IMR-90 (cell line): ENCODE results near the gene TSC2. TPM values are rescaled to one million over a fixed set of nuclear protein-coding genes. Genes with fewer than 3 reads are reported as not detected.
"Not testable (repeated sequence)": the region's sequence is repeated elsewhere in the genome, so short reads cannot be mapped to it uniquely, and the experiment has no call there.

Source experiments
- ATAC-seq: fragments of 200-7000 bp; cut with Tn5 transposase; 2 replicates; pipeline ENCODE4 v1.9.1; 2020; ENCODE audit warnings: low read depth, mild to moderate bottlenecking, moderate library complexity
- BruUV-seq: library from RNA; stranded (reverse); fragments of 400-500 nt; replicated peaks from 2 replicates; lab custom pipeline; 2021; lab: Mats Ljungman, UMichigan
- CTCF ChIA-PET: fragments of 300-600 bp; formaldehyde crosslinking; extraction: SDS; loops from one replicate; lab custom pipeline; 2021; ENCODE audit warnings: antibody characterized with exemption; lab: Yijun Ruan, JAX
- POLR2A ChIA-PET: fragments of 300-600 bp; sonication (Branson Sonifier 250); formaldehyde crosslinking; loops from one replicate; lab custom pipeline; 2022; ENCODE audit warnings: antibody characterized with exemption; ENCODE audit not compliant: unreplicated experiment; lab: Charles Lee
- DNase-seq: peaks from one replicate; pipeline ENCODE4 v3.0.0; 2013
- H2AFZ ChIP-seq: replicated peaks from 2 replicates; pipeline ENCODE3; 2013; ENCODE audit warnings: low read length, mild to moderate bottlenecking; ENCODE audit not compliant: poor library complexity
- H2AK5ac ChIP-seq: 2 replicates; pipeline ENCODE4 v1.6.1; 2013; ENCODE audit warnings: low read depth, low read length, inconsistent platforms
- H2AK9ac ChIP-seq: replicated peaks from 2 replicates; pipeline ENCODE3; 2013; ENCODE audit warnings: mild to moderate bottlenecking, low read depth, low read length, moderate library complexity; ENCODE audit not compliant: poor library complexity
- H2BK120ac ChIP-seq: 2 replicates; pipeline ENCODE4 v1.6.1; 2013; ENCODE audit warnings: low read depth, low read length, inconsistent platforms
- H2BK15ac ChIP-seq: 3 replicates; pipeline ENCODE4 v1.6.1; 2013; ENCODE audit warnings: low read depth, low read length, inconsistent platforms
- H2BK20ac ChIP-seq: 2 replicates; pipeline ENCODE4 v1.6.1; 2013; ENCODE audit warnings: low read depth, mild to moderate bottlenecking, inconsistent platforms, low read length, moderate library complexity
- H2BK5ac ChIP-seq: 2 replicates; pipeline ENCODE4 v1.6.1; 2013; ENCODE audit warnings: mild to moderate bottlenecking, low read depth, low read length, inconsistent platforms; ENCODE audit not compliant: poor library complexity, severe bottlenecking
- H3K14ac ChIP-seq: replicated peaks from 2 replicates; pipeline ENCODE4 v1.6.1; 2013; ENCODE audit warnings: low read depth, low read length, inconsistent platforms
- H3K18ac ChIP-seq: 2 replicates; pipeline ENCODE4 v1.6.1; 2013; ENCODE audit warnings: low read depth, low read length, control low read depth
- H3K23ac ChIP-seq: 2 replicates; pipeline ENCODE4 v1.6.1; 2013; ENCODE audit warnings: low read depth, low read length, inconsistent platforms
- H3K27ac ChIP-seq: 2 replicates; pipeline ENCODE4 v1.5.1; 2013; ENCODE audit warnings: mild to moderate bottlenecking, control low read depth, low read length; ENCODE audit not compliant: insufficient read depth
- H3K27me3 ChIP-seq: 2 replicates; pipeline ENCODE4 v1.6.1; 2013; ENCODE audit warnings: low read length; ENCODE audit not compliant: control insufficient read depth, insufficient read depth
- H3K36me3 ChIP-seq: 2 replicates; pipeline ENCODE4 v1.6.1; 2013; ENCODE audit warnings: low read length, mixed read lengths; ENCODE audit not compliant: control insufficient read depth, insufficient read depth
- H3K4ac ChIP-seq: 2 replicates; pipeline ENCODE4 v1.6.1; 2013; ENCODE audit warnings: low read depth, low read length, inconsistent platforms
- H3K4me1 ChIP-seq: 2 replicates; pipeline ENCODE4 v1.6.1; 2013; ENCODE audit warnings: low read length, mixed read lengths; ENCODE audit not compliant: control insufficient read depth, insufficient read depth
- H3K4me2 ChIP-seq: 2 replicates; pipeline ENCODE4 v1.6.1; 2013; ENCODE audit warnings: low read depth, mild to moderate bottlenecking, control low read depth, low read length, moderate library complexity
- H3K4me3 ChIP-seq: 2 replicates; pipeline ENCODE4 v1.5.1; 2013; ENCODE audit warnings: low read depth, mild to moderate bottlenecking, control low read depth, low read length, moderate library complexity; ENCODE audit not compliant: insufficient read depth
- H3K56ac ChIP-seq: 2 replicates; pipeline ENCODE4 v1.6.1; 2013; ENCODE audit warnings: low read length, inconsistent platforms; ENCODE audit not compliant: insufficient read depth; ENCODE audit errors: extremely low read depth
- H3K79me1 ChIP-seq, 2 experiments: 2 replicates each; pipeline ENCODE4 v1.6.1; 2013; ENCODE audit warnings: low read length in 2 of 2, inconsistent platforms in 1 of 2, low read depth in 1 of 2
- H3K9ac ChIP-seq: 2 replicates; pipeline ENCODE4 v1.6.1; 2013; ENCODE audit warnings: low read depth, low read length, control low read depth
- H3K9me1 ChIP-seq: 2 replicates; pipeline ENCODE4 v1.6.1; 2013; ENCODE audit warnings: low read length, inconsistent platforms; ENCODE audit not compliant: insufficient read depth
- H3K9me3 ChIP-seq: 2 replicates; pipeline ENCODE4 v1.6.1; 2013; ENCODE audit warnings: low read length; ENCODE audit not compliant: control insufficient read depth, insufficient read depth
- H4K20me1 ChIP-seq: 2 replicates; pipeline ENCODE4 v1.6.1; 2013; ENCODE audit warnings: low read length, inconsistent platforms; ENCODE audit not compliant: insufficient read depth
- H4K5ac ChIP-seq: 2 replicates; pipeline ENCODE4 v1.6.1; 2013; ENCODE audit warnings: mild to moderate bottlenecking, low read depth, low read length, control low read depth
- H4K8ac ChIP-seq, 2 experiments: 2 replicates each; pipeline ENCODE4 v1.6.1; 2013; ENCODE audit warnings: low read depth in 2 of 2, low read length in 2 of 2, control low read depth in 1 of 2, inconsistent platforms in 1 of 2
- H4K91ac ChIP-seq: 2 replicates; pipeline ENCODE4 v1.6.1; 2013; ENCODE audit warnings: low read depth, low read length, inconsistent platforms; ENCODE audit not compliant: insufficient read depth
- MAZ ChIP-seq: IDR thresholded peaks from 2 replicates; pipeline ENCODE4 v1.6.1; 2012; ENCODE audit warnings: low read depth, mild to moderate bottlenecking, low read length, improper control_type of control experiment, moderate library complexity, borderline replicate concordance
- WGBS, 2 experiments: methylation state at CpG; one replicate each; pipeline versions ENCODE4 v1.1.5 to v1.1.7; 2013; ENCODE audit warnings: missing lambda C conversion rate in 2 of 2; ENCODE audit not compliant: insufficient read length in 1 of 2; ENCODE audit errors: extremely low coverage in 2 of 2; 5-methylcytosine and 5-hydroxymethylcytosine counted together
- dilution Hi-C: fragments of 300-500 bp; cut with HindIII; formaldehyde crosslinking; loops from one replicate; pipeline ENCODE4 v1.14.3; 2018; ENCODE audit warnings: low sequenced_read_pairs; ENCODE audit not compliant: unreplicated experiment
- in situ Hi-C: fragments of 300-500 bp; cut with MboI; formaldehyde crosslinking; loops from 3 replicates; pipeline ENCODE4 v1.14.3; 2019; ENCODE audit warnings: low sequenced_read_pairs, inconsistent platforms, mixed read lengths
- intact Hi-C: fragments of 100-400 bp; cut with micrococcal nuclease; formaldehyde crosslinking; loops from 2 replicates; pipeline ENCODE4 v1.10.0; 2022
- polyA plus RNA-seq, 3 experiments: library from polyadenylated mRNA; depleted of rRNA; stranded (reverse); fragments of >200 nt; gene quantifications; 2 replicates each; pipeline ENCODE4 v1.2.3, GENCODE V29; 2012; ENCODE audit warnings: low replicate concordance in 1 of 3
- total RNA-seq: library from RNA; depleted of rRNA; stranded (reverse); fragments of >200 nt; gene quantifications from 2 replicates; pipeline ENCODE4 v1.2.3, GENCODE V29; 2012

TSC2 gene
- total and polyA plus RNA-seq, 2 of the 4 experiments (the other 2 are of a cell fraction), result 31.4 to 88.6 TPM

GRCh38 chr16:2127630-2128280, 80.0 kb downstream of the TSC2 start:
- ATAC-seq (peak; percentile 27), DNase-seq (peak; percentile 55)
- in situ Hi-C loops, H2BK20ac ChIP-seq, H2BK15ac ChIP-seq, BruUV-seq, H3K9me3 ChIP-seq, H3K56ac ChIP-seq, CTCF ChIA-PET, H3K9me1 ChIP-seq, H3K36me3 ChIP-seq, H3K4me3 ChIP-seq, H3K27me3 ChIP-seq, H3K14ac ChIP-seq, dilution Hi-C loops, intact Hi-C loops, POLR2A ChIA-PET, H2BK120ac ChIP-seq, H2AK9ac ChIP-seq, H4K91ac ChIP-seq, H2AFZ ChIP-seq: not testable (repeated sequence)
- Histone ChIP-seq H4K20me1 (peaks cover 33% of the 10 kb centered on the region), H3K79me1 (peaks cover 7 to 21% of the 10 kb centered on the region in 2 experiments; a peak in 3 of 4 replicates), H4K5ac (peak overlapping the region; percentile 93), H3K18ac (peak overlapping the region; percentile 57; the same call in 1 of the 2 replicates), H3K23ac (peak overlapping the region; percentile 41; the same call in 1 of the 2 replicates), H2AK5ac (peak overlapping the region; percentile 94; the same call in 1 of the 2 replicates), H3K9ac (peak overlapping the region; percentile 81), H4K8ac (peak overlapping the region; percentile 40 to 83; a peak in 2 of 4 replicates), H3K4me2 (peak overlapping the region; percentile 87), H2BK5ac (peak overlapping the region; percentile 94), H3K4me1 (peaks cover 29% of the 10 kb centered on the region), H3K4ac (peak overlapping the region; percentile 79), H3K27ac (peak overlapping the region; percentile 97)
- peak; percentile 67; the same call in 1 of the 2 replicates for TF ChIP-seq MAZ
- no CpG with 5 or more reads among the region's 3 CpGs for WGBS, 2 experiments

GRCh38 chr16:2129251-2129650, 81.5 kb downstream of the TSC2 start:
- H2BK120ac ChIP-seq, ATAC-seq, H4K8ac ChIP-seq, dilution Hi-C loops, H2BK15ac ChIP-seq, H3K4me2 ChIP-seq, in situ Hi-C loops, H4K5ac ChIP-seq, CTCF ChIA-PET, H2AFZ ChIP-seq, H2AK9ac ChIP-seq, H2BK5ac ChIP-seq, H3K4me3 ChIP-seq, H2AK5ac ChIP-seq, H2BK20ac ChIP-seq, DNase-seq, H3K9me3 ChIP-seq, H3K9ac ChIP-seq, H3K23ac ChIP-seq, intact Hi-C loops, H3K27ac ChIP-seq, H3K18ac ChIP-seq, H3K56ac ChIP-seq, H3K9me1 ChIP-seq, H3K14ac ChIP-seq, H3K36me3 ChIP-seq, BruUV-seq, POLR2A ChIA-PET, H3K4ac ChIP-seq, H4K91ac ChIP-seq, H3K27me3 ChIP-seq: not testable (repeated sequence)
- H3K79me1 ChIP-seq, result peaks cover 7 to 21% of the 10 kb centered on the region in 2 experiments; a peak in 3 of 4 replicates
- H4K20me1 ChIP-seq, result peaks cover 33% of the 10 kb centered on the region
- whole genome bisulfite sequencing, 2 experiments, result no CpG with 5 or more reads among the region's 11 CpGs
- H3K4me1 ChIP-seq, result peaks cover 25% of the 10 kb centered on the region
